MM.1S (cell line): ENCODE data around the gene RHOBTB3.
A peak's percentile ranks its signal among the peaks of the same experiment; 100 is the strongest.

Source experiments
- DNase-seq: peaks from one replicate; pipeline ENCODE4 v3.0.0-alpha.2; 2015
- H2AFZ ChIP-seq: fragments of 300-600 bp; sonication (generic); 2 replicates; pipeline ENCODE4 v1.6.0; 2016; ENCODE audit warnings: antibody characterized with exemption, low read length
- H3F3A ChIP-seq: fragments of 300-600 bp; sonication (generic); 2 replicates; pipeline ENCODE4 v1.6.1; 2016; ENCODE audit warnings: mild to moderate bottlenecking, antibody characterized with exemption, low read length, moderate library complexity, mixed read lengths; ENCODE audit not compliant: insufficient read depth
- H3K27ac ChIP-seq: fragments of 300-600 bp; sonication (generic); 2 replicates; pipeline ENCODE4 v1.5.1; 2016; ENCODE audit warnings: mild to moderate bottlenecking, low read length
- H3K27me3 ChIP-seq: fragments of 300-600 bp; sonication (generic); replicated peaks from 2 replicates; pipeline ENCODE4 v1.6.0; 2016; ENCODE audit warnings: low read length; ENCODE audit not compliant: insufficient read depth
- H3K36me3 ChIP-seq: fragments of 300-600 bp; sonication (generic); replicated peaks from 2 replicates; pipeline ENCODE4 v1.6.1; 2016; ENCODE audit warnings: mild to moderate bottlenecking, low read length, mixed read lengths; ENCODE audit not compliant: insufficient read depth
- H3K4me1 ChIP-seq: fragments of 300-600 bp; sonication (generic); 2 replicates; pipeline ENCODE4 v1.6.1; 2016; ENCODE audit warnings: low read length, mixed read lengths
- H3K4me2 ChIP-seq: fragments of 300-600 bp; sonication (generic); 2 replicates; pipeline ENCODE4 v1.6.0; 2016; ENCODE audit warnings: low read depth, low read length
- H3K4me3 ChIP-seq: fragments of 300-600 bp; sonication (generic); 2 replicates; pipeline ENCODE4 v1.5.1; 2016; ENCODE audit warnings: low read length, mixed read lengths
- H3K79me2 ChIP-seq: fragments of 300-600 bp; sonication (generic); 2 replicates; pipeline ENCODE4 v1.6.1; 2016; ENCODE audit warnings: mixed run types, low read length, mixed read lengths
- H3K9ac ChIP-seq: fragments of 300-600 bp; sonication (generic); 2 replicates; pipeline ENCODE4 v1.6.1; 2016; ENCODE audit warnings: low read length, mixed read lengths
- H3K9me2 ChIP-seq: fragments of 300-600 bp; sonication (generic); replicated peaks from 2 replicates; pipeline ENCODE4 v1.6.1; 2016; ENCODE audit warnings: mild to moderate bottlenecking, low read length, mixed read lengths; ENCODE audit not compliant: insufficient read depth
- H3K9me3 ChIP-seq: fragments of 300-600 bp; sonication (generic); replicated peaks from 2 replicates; pipeline ENCODE4 v1.6.1; 2016; ENCODE audit warnings: mild to moderate bottlenecking, low read length, mixed read lengths; ENCODE audit not compliant: insufficient read depth
- H4K20me1 ChIP-seq: fragments of 300-600 bp; sonication (generic); 2 replicates; pipeline ENCODE4 v1.6.1; 2016; ENCODE audit warnings: mild to moderate bottlenecking, low read length, moderate library complexity, mixed read lengths; ENCODE audit not compliant: insufficient read depth
- EZH2 ChIP-seq: fragments of 300-600 bp; sonication (generic); optimal IDR thresholded peaks from 2 replicates; pipeline ENCODE3; 2017; ENCODE audit warnings: low read depth, mild to moderate bottlenecking, antibody characterized with exemption, low read length, mixed read lengths
- EZH2phosphoT487 ChIP-seq: fragments of 300-600 bp; sonication (generic); IDR thresholded peaks from 2 replicates; pipeline ENCODE4 v1.6.1; 2018; ENCODE audit warnings: antibody characterized with exemption, low read length
- TF ChIP-seq, protein P1 (sequence below): fragments of 300-600 bp; sonication (generic); IDR thresholded peaks from 2 replicates; pipeline ENCODE4 v1.5.1; 2016; ENCODE audit warnings: antibody characterized with exemption, low read length, mixed read lengths

The RHOBTB3 gene

GRCh38 chr5:95718738-95719137, 12.4 kb upstream of the RHOBTB3 start:
- Histone ChIP-seq H2AFZ (peak overlapping the region; percentile 39; the same call in 1 of the 2 replicates), H3K79me2 (no peaks in the 10 kb centered on the region), H3K27ac (no peak overlapping the region), H4K20me1 (no peaks in the 10 kb centered on the region), H3F3A (peaks cover 9% of the 10 kb centered on the region; the same call in 1 of the 2 replicates), H3K27me3 (no peaks in the 10 kb centered on the region), H3K36me3 (no peaks in the 10 kb centered on the region), H3K4me2 (peak overlapping the region; percentile 50), H3K9me3 (no peaks in the 10 kb centered on the region), H3K4me1 (peaks cover 19% of the 10 kb centered on the region), H3K9me2 (no peaks in the 10 kb centered on the region), H3K9ac (no peak overlapping the region), H3K4me3 (0 out of 2 replicates have a peak overlapping the region, but pooled peaks have one; percentile 17)
- DNase-seq, result no peak
- TF ChIP-seq EZH2 (no peak), EZH2phosphoT487 (no peak)
- TF ChIP-seq, protein P1, sequence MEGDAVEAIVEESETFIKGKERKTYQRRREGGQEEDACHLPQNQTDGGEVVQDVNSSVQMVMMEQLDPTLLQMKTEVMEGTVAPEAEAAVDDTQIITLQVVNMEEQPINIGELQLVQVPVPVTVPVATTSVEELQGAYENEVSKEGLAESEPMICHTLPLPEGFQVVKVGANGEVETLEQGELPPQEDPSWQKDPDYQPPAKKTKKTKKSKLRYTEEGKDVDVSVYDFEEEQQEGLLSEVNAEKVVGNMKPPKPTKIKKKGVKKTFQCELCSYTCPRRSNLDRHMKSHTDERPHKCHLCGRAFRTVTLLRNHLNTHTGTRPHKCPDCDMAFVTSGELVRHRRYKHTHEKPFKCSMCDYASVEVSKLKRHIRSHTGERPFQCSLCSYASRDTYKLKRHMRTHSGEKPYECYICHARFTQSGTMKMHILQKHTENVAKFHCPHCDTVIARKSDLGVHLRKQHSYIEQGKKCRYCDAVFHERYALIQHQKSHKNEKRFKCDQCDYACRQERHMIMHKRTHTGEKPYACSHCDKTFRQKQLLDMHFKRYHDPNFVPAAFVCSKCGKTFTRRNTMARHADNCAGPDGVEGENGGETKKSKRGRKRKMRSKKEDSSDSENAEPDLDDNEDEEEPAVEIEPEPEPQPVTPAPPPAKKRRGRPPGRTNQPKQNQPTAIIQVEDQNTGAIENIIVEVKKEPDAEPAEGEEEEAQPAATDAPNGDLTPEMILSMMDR, result no peak

GRCh38 chr5:95720094-95720786, 10.9 kb upstream of the RHOBTB3 start:
- Histone ChIP-seq H4K20me1 (no peaks in the 10 kb centered on the region), H3K27ac (no peak overlapping the region), H3K4me2 (no peak overlapping the region), H3K4me1 (peaks cover 31% of the 10 kb centered on the region), H3K79me2 (no peaks in the 10 kb centered on the region), H3K27me3 (no peaks in the 10 kb centered on the region), H3K9me2 (no peaks in the 10 kb centered on the region), H3K4me3 (no peak overlapping the region), H3K36me3 (no peaks in the 10 kb centered on the region), H3F3A (peaks cover 9% of the 10 kb centered on the region; the same call in 1 of the 2 replicates), H3K9ac (no peak overlapping the region), H3K9me3 (no peaks in the 10 kb centered on the region), H2AFZ (no peak overlapping the region)
- no peak for DNase-seq
- no peak for TF ChIP-seq EZH2phosphoT487
- TF ChIP-seq, protein P1, result no peak
- TF ChIP-seq EZH2, result no peak

GRCh38 chr5:95721582-95722295, 9.4 kb upstream of the RHOBTB3 start:
- H3K9me2 ChIP-seq, result no peaks in the 10 kb centered on the region
- H3K4me2 ChIP-seq, result no peak overlapping the region
- H3K27me3 ChIP-seq, result no peaks in the 10 kb centered on the region
- H3K4me3 ChIP-seq, result no peak overlapping the region
- H2AFZ ChIP-seq, result no peak overlapping the region
- TF ChIP-seq, protein P1, result no peak
- TF ChIP-seq EZH2 (no peak), EZH2phosphoT487 (no peak)
- no peaks in the 10 kb centered on the region for H3K9me3 ChIP-seq
- peaks cover 39% of the 10 kb centered on the region for H3K4me1 ChIP-seq
- no peak overlapping the region for H3K9ac ChIP-seq
- H4K20me1 ChIP-seq, result no peaks in the 10 kb centered on the region
- H3K27ac ChIP-seq, result no peak overlapping the region
- no peak for DNase-seq
- H3K79me2 ChIP-seq, result no peaks in the 10 kb centered on the region
- H3F3A ChIP-seq, result peaks cover 21% of the 10 kb centered on the region
- H3K36me3 ChIP-seq, result no peaks in the 10 kb centered on the region
